H9 (cell line): ENCODE measurements around the gene RIT2. TPM values are rescaled to one million over a fixed set of nuclear protein-coding genes. Genes with fewer than 3 reads are reported as not detected.

Experiments
- DNase-seq: peaks from one replicate; pipeline ENCODE4 v3.0.0-alpha.2; 2017
- H2AFZ ChIP-seq: one replicate; pipeline ENCODE4 v1.6.1; 2013; ENCODE audit warnings: mild to moderate bottlenecking, low read length, control low read depth, moderate library complexity
- H2AK5ac ChIP-seq: 2 replicates; pipeline ENCODE4 v1.6.1; 2013; ENCODE audit warnings: low read length, control low read depth, mixed read lengths; ENCODE audit not compliant: insufficient read length
- H2BK120ac ChIP-seq: one replicate; pipeline ENCODE4 v1.6.1; 2013; ENCODE audit warnings: low read depth, mild to moderate bottlenecking, low read length, control low read depth, inconsistent platforms; ENCODE audit not compliant: poor library complexity, severe bottlenecking
- H2BK12ac ChIP-seq: 2 replicates; pipeline ENCODE4 v1.6.1; 2013; ENCODE audit warnings: low read length, control low read depth, mixed read lengths, low read depth; ENCODE audit not compliant: insufficient read length
- H2BK15ac ChIP-seq: 2 replicates; pipeline ENCODE4 v1.6.1; 2013; ENCODE audit warnings: low read depth, low read length, control low read depth
- H2BK20ac ChIP-seq: one replicate; pipeline ENCODE4 v1.6.1; 2013; ENCODE audit warnings: low read depth, mild to moderate bottlenecking, low read length, control low read depth, inconsistent platforms; ENCODE audit not compliant: poor library complexity, severe bottlenecking
- H2BK5ac ChIP-seq: 2 replicates; pipeline ENCODE4 v1.6.1; 2013; ENCODE audit warnings: low read length, control low read depth, mixed read lengths; ENCODE audit not compliant: insufficient read length
- H3K14ac ChIP-seq: 2 replicates; pipeline ENCODE4 v1.6.1; 2013; ENCODE audit warnings: low read length, control low read depth; ENCODE audit not compliant: insufficient read depth
- H3K18ac ChIP-seq: 2 replicates; pipeline ENCODE4 v1.6.1; 2013; ENCODE audit warnings: low read depth, mild to moderate bottlenecking, mixed read lengths, low read length, control low read depth; ENCODE audit not compliant: insufficient read length
- H3K23ac ChIP-seq: 2 replicates; pipeline ENCODE4 v1.6.1; 2013; ENCODE audit warnings: low read length, control low read depth, mixed read lengths, low read depth; ENCODE audit not compliant: insufficient read length
- H3K23me2 ChIP-seq: 2 replicates; pipeline ENCODE4 v1.6.1; 2013; ENCODE audit warnings: low read depth, mild to moderate bottlenecking, mixed read lengths, low read length, control low read depth; ENCODE audit not compliant: insufficient read length, poor library complexity, severe bottlenecking
- H3K27ac ChIP-seq: 2 replicates; pipeline ENCODE4 v1.5.1; 2013; ENCODE audit warnings: low read length, control low read depth, mixed read lengths, low read depth; ENCODE audit not compliant: insufficient read length
- H3K27me3 ChIP-seq: 2 replicates; pipeline ENCODE4 v1.6.1; 2013; ENCODE audit warnings: low read length, control low read depth, inconsistent platforms; ENCODE audit not compliant: insufficient read depth
- H3K4ac ChIP-seq: 2 replicates; pipeline ENCODE4 v1.6.1; 2013; ENCODE audit warnings: low read depth, mild to moderate bottlenecking, control low read depth, inconsistent platforms, low read length, moderate library complexity
- H3K4me1 ChIP-seq: 2 replicates; pipeline ENCODE4 v1.6.1; 2013; ENCODE audit warnings: low read length, control low read depth, inconsistent platforms; ENCODE audit not compliant: insufficient read depth
- H3K4me2 ChIP-seq: 2 replicates; pipeline ENCODE4 v1.6.1; 2013; ENCODE audit warnings: low read length, control low read depth, mixed read lengths; ENCODE audit not compliant: insufficient read length, insufficient read depth
- H3K56ac ChIP-seq: 2 replicates; pipeline ENCODE4 v1.6.1; 2013; ENCODE audit warnings: low read depth, mild to moderate bottlenecking, mixed read lengths, low read length, control low read depth; ENCODE audit not compliant: insufficient read length
- H3K79me1 ChIP-seq: 2 replicates; pipeline ENCODE4 v1.6.1; 2013; ENCODE audit warnings: low read depth, mild to moderate bottlenecking, moderate library complexity, low read length, control low read depth, inconsistent platforms; ENCODE audit not compliant: insufficient read depth, poor library complexity, severe bottlenecking
- H3K79me2 ChIP-seq: 2 replicates; pipeline ENCODE4 v1.6.1; 2013; ENCODE audit warnings: low read length, control low read depth, inconsistent platforms; ENCODE audit not compliant: insufficient read depth
- H3K9ac ChIP-seq: 2 replicates; pipeline ENCODE4 v1.6.1; 2013; ENCODE audit warnings: low read length, control low read depth, mixed read lengths; ENCODE audit not compliant: insufficient read length; ENCODE audit errors: extremely low read depth
- H3K9me3 ChIP-seq: one replicate; pipeline ENCODE4 v1.6.1; 2013; ENCODE audit warnings: low read depth, low read length, inconsistent platforms; ENCODE audit not compliant: control insufficient read depth
- H3T11ph ChIP-seq: one replicate; pipeline ENCODE4 v1.6.1; 2013; ENCODE audit warnings: mild to moderate bottlenecking, low read length, control low read depth, inconsistent platforms
- H4K20me1 ChIP-seq: one replicate; pipeline ENCODE4 v1.6.1; 2013; ENCODE audit not compliant: control insufficient read depth, insufficient read length, insufficient read depth
- H4K5ac ChIP-seq: 2 replicates; pipeline ENCODE4 v1.6.1; 2013; ENCODE audit warnings: low read depth, mild to moderate bottlenecking, mixed read lengths, low read length, control low read depth; ENCODE audit not compliant: insufficient read length
- H4K8ac ChIP-seq: replicated peaks from 2 replicates; pipeline ENCODE4 v1.6.1; 2013; ENCODE audit warnings: low read length, control low read depth, mixed read lengths, low read depth; ENCODE audit not compliant: insufficient read length
- H4K91ac ChIP-seq: 2 replicates; pipeline ENCODE4 v1.6.1; 2013; ENCODE audit warnings: low read depth, mild to moderate bottlenecking, moderate library complexity, mixed read lengths, low read length, control low read depth; ENCODE audit not compliant: insufficient read length
- H3K27ac Mint-ChIP-seq, 3 experiments: 2 replicates in 2 of 3; 3 replicates in 1 of 3; pipeline ENCODE4 v1.8.0; 2020 to 2021; ENCODE audit warnings: mixed read lengths in 3 of 3, mild to moderate bottlenecking in 1 of 3, moderate library complexity in 1 of 3
- H3K27me3 Mint-ChIP-seq: 2 replicates; pipeline ENCODE4 v1.8.0; 2021; ENCODE audit warnings: low read depth, mild to moderate bottlenecking, moderate library complexity, mixed read lengths
- H3K36me3 Mint-ChIP-seq, 3 experiments: 2 replicates in 2 of 3; 3 replicates in 1 of 3; pipeline ENCODE4 v1.8.0; 2020 to 2021; ENCODE audit warnings: low read depth in 3 of 3, mixed read lengths in 3 of 3; ENCODE audit not compliant: insufficient read depth in 1 of 3
- H3K4me1 Mint-ChIP-seq, 2 experiments: 2 replicates each; pipeline ENCODE4 v1.8.0; 2020; ENCODE audit warnings: mixed read lengths in 2 of 2
- H3K4me3 Mint-ChIP-seq, 2 experiments: 2 replicates in 1 of 2; 3 replicates in 1 of 2; pipeline ENCODE4 v1.8.0; 2020 to 2021; ENCODE audit warnings: mild to moderate bottlenecking in 2 of 2, mixed read lengths in 2 of 2, moderate library complexity in 1 of 2
- H3K9me3 Mint-ChIP-seq, 2 experiments: 2 replicates in 1 of 2; 3 replicates in 1 of 2; pipeline ENCODE4 v1.8.0; 2020; ENCODE audit warnings: mild to moderate bottlenecking in 2 of 2, mixed read lengths in 2 of 2, moderate library complexity in 1 of 2
- CTCF ChIP-seq: fragments of 200-600 bp; sonication (generic); conservative IDR thresholded peaks from 3 replicates; pipeline ENCODE4 v1.8.0; 2021; ENCODE audit warnings: antibody characterized with exemption, mild to moderate bottlenecking
- WGBS: extraction: QIAGEN DNeasy Blood & Tissue Kit; methylation state at CpG from one replicate; pipeline ENCODE4 v1.1.7; 2013; ENCODE audit warnings: missing lambda C conversion rate, low lambda C conversion rate, mixed read lengths; ENCODE audit not compliant: insufficient read length; ENCODE audit errors: extremely low coverage; 5-methylcytosine and 5-hydroxymethylcytosine counted together
- total RNA-seq: library from RNA; stranded (reverse); gene quantifications from 2 replicates; pipeline ENCODE4 v1.2.1, GENCODE V29; 2021

The RIT2 gene
- total RNA-seq, 1 experiment from 2014 or later, result 1.2 TPM

- Histone ChIP-seq H3K79me2 (no peaks in the 10 kb centered on the region), H3K27ac (no peak overlapping the region), H2AFZ (no peak overlapping the region), H4K5ac (no peak overlapping the region), H2BK15ac (no peak overlapping the region), H2BK120ac (no peak overlapping the region), H2BK5ac (no peak overlapping the region), H3K4me2 (no peak overlapping the region), H2BK12ac (no peak overlapping the region), H3K9me3 (no peaks in the 10 kb centered on the region), H4K20me1 (no peaks in the 10 kb centered on the region), H3K14ac (no peak overlapping the region), H3K4ac (no peak overlapping the region), H3T11ph (no peak overlapping the region), H3K4me1 (no peaks in the 10 kb centered on the region; the same call in 1 of the 2 replicates), H3K23me2 (no peaks in the 10 kb centered on the region), H3K18ac (no peak overlapping the region), H2AK5ac (no peak overlapping the region), H3K27me3 (no peaks in the 10 kb centered on the region), H4K8ac (no peak overlapping the region), H3K56ac (no peak overlapping the region), H2BK20ac (no peak overlapping the region), H3K23ac (no peak overlapping the region), H3K9ac (no peak overlapping the region), H4K91ac (no peak overlapping the region), H3K79me1 (no peaks in the 10 kb centered on the region)
- no peaks in the 10 kb centered on the region for H3K27me3 Mint-ChIP-seq
- H3K9me3 Mint-ChIP-seq, result no peaks in the 10 kb centered on the region
- H3K36me3 Mint-ChIP-seq, result no peaks in the 10 kb centered on the region; a peak in 1 of 7 replicates
- DNase-seq, result no peak
- H3K4me3 Mint-ChIP-seq, result no peak overlapping the region
- peaks cover 10 to 14% of the 10 kb centered on the region in 2 experiments for H3K4me1 Mint-ChIP-seq
- TF ChIP-seq CTCF, result no peak
- no peak overlapping the region for H3K27ac Mint-ChIP-seq
- WGBS, result no CpG with 5 or more reads among the region's 3 CpGs
These were observed 184.0 kb downstream of the RIT2 start for GRCh38 chr18:42931491-42931890.
